ENCODE data around the gene LYAR.

DNA sequence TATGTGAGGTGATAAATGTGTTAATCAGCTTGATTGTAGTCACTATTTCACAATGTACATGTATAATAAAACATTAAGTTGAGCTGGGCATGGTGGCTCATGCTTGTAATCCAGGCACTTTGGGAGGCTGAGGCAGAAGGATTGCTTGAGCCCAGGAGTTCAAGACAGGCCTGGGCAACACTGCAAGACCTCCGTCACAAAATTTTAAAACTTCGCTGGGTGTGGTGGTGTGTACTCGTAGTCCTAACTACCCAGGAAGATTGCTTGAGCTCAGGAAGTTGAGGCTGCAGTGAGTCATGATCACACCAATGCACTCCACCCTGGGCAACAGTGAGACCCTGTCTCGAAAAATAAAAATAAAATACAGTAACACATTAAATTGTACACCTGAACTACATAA lies 20.1 kb downstream of the LYAR start:
- no peak for TF ChIP-seq POLR2A (IDR thresholded peaks at IDR 0.05)
- TF ChIP-seq, protein P1, sequence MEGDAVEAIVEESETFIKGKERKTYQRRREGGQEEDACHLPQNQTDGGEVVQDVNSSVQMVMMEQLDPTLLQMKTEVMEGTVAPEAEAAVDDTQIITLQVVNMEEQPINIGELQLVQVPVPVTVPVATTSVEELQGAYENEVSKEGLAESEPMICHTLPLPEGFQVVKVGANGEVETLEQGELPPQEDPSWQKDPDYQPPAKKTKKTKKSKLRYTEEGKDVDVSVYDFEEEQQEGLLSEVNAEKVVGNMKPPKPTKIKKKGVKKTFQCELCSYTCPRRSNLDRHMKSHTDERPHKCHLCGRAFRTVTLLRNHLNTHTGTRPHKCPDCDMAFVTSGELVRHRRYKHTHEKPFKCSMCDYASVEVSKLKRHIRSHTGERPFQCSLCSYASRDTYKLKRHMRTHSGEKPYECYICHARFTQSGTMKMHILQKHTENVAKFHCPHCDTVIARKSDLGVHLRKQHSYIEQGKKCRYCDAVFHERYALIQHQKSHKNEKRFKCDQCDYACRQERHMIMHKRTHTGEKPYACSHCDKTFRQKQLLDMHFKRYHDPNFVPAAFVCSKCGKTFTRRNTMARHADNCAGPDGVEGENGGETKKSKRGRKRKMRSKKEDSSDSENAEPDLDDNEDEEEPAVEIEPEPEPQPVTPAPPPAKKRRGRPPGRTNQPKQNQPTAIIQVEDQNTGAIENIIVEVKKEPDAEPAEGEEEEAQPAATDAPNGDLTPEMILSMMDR (IDR thresholded peaks at IDR 0.05 in 4 of 5, conservative IDR thresholded peaks at IDR 0.05 in 1 of 5) = no peak

Data from gastrocnemius medialis (tissue), 4 donors.